ENCODE data around the gene MCOLN3.

The MCOLN3 gene

GRCh38 chr1:85048296-85049064 lies at the start of gene MCOLN3 (continued):
- TF ChIP-seq ZNF664 (tag by site-specific recombination; IDR thresholded peaks at IDR 0.05): no peak
- TF ChIP-seq ZNF585B (tag by site-specific recombination; IDR thresholded peaks at IDR 0.05): no peak
- TF ChIP-seq ZNF513 (tag by site-specific recombination; IDR thresholded peaks at IDR 0.05): no peak
- TF ChIP-seq MYNN (tag by site-specific recombination; IDR thresholded peaks at IDR 0.05; ENCODE audit: borderline replicate concordance): no peak
- TF ChIP-seq ZNF366 (tag by site-specific recombination; conservative IDR thresholded peaks at IDR 0.05): peak; percentile 70
- TF ChIP-seq ZSCAN23 (tag by site-specific recombination; IDR thresholded peaks at IDR 0.05): no peak
- TF ChIP-seq KLF8 (tag by site-specific recombination; IDR thresholded peaks at IDR 0.05): peak; percentile 96
- TF ChIP-seq ZNF24 (tag by site-specific recombination; IDR thresholded peaks at IDR 0.05): peak; percentile 68; the same call in 1 of the 2 replicates
- TF ChIP-seq BCL11A (tag by site-specific recombination; IDR thresholded peaks at IDR 0.05; ENCODE audit: low read depth): peak; percentile 50; the same call in 1 of the 2 replicates
- no peak for TF ChIP-seq ZNF747 (tag by site-specific recombination; IDR thresholded peaks at IDR 0.05)
- TF ChIP-seq ZNF133 (tag by site-specific recombination; IDR thresholded peaks at IDR 0.05): no peak
- no peak for TF ChIP-seq ZNF704 (tag by site-specific recombination; IDR thresholded peaks at IDR 0.05)
- TF ChIP-seq ZBTB20 (tag by site-specific recombination; IDR thresholded peaks at IDR 0.05): peak; percentile 84
- TF ChIP-seq HOXD13 (CRISPR knock-in tag; IDR thresholded peaks at IDR 0.05; ENCODE audit: borderline replicate concordance): no peak
- TF ChIP-seq ZNF768 (tag by site-specific recombination; IDR thresholded peaks at IDR 0.05): no peak
- TF ChIP-seq PBX3 (CRISPR knock-in tag; IDR thresholded peaks at IDR 0.05): no peak
- no peak for TF ChIP-seq ZNF521 (tag by site-specific recombination; IDR thresholded peaks at IDR 0.05)
- TF ChIP-seq ZNF488 (tag by site-specific recombination; IDR thresholded peaks at IDR 0.05): no peak
- no peak for TF ChIP-seq ZNF623 (tag by site-specific recombination; IDR thresholded peaks at IDR 0.05)
- no peak for TF ChIP-seq ZNF214 (tag by site-specific recombination; IDR thresholded peaks at IDR 0.05; ENCODE audit: borderline replicate concordance)
- TF ChIP-seq ZNF670 (tag by site-specific recombination; IDR thresholded peaks at IDR 0.05; ENCODE audit: low read depth): no peak
- peak; percentile 51 for TF ChIP-seq FEZF1 (tag by site-specific recombination; IDR thresholded peaks at IDR 0.05)
- peak; percentile 79; the same call in 1 of the 2 replicates for TF ChIP-seq ZNF792 (tag by site-specific recombination; IDR thresholded peaks at IDR 0.05)
- no peak for TF ChIP-seq ZNF221 (tag by site-specific recombination; IDR thresholded peaks at IDR 0.05; ENCODE audit: borderline replicate concordance)
- peak; percentile 26; the same call in 1 of the 2 replicates for TF ChIP-seq ZNF660 (tag by site-specific recombination; IDR thresholded peaks at IDR 0.05)
- peak; percentile 28; the same call in 1 of the 2 replicates for TF ChIP-seq YY1 (tag by site-specific recombination; IDR thresholded peaks at IDR 0.05)
- peak; percentile 82 for TF ChIP-seq ZNF561 (tag by site-specific recombination; IDR thresholded peaks at IDR 0.05; ENCODE audit: borderline replicate concordance)
- no peak for TF ChIP-seq ZNF791 (tag by site-specific recombination; IDR thresholded peaks at IDR 0.05)
- no peak for TF ChIP-seq ZNF555 (tag by site-specific recombination; conservative IDR thresholded peaks at IDR 0.05)
- peak; percentile 79 for TF ChIP-seq ZNF423 (tag by site-specific recombination; IDR thresholded peaks at IDR 0.05)
- no peak for TF ChIP-seq ZNF112 (tag by site-specific recombination; IDR thresholded peaks at IDR 0.05)
- TF ChIP-seq ZNF292 (tag by site-specific recombination; IDR thresholded peaks at IDR 0.05; ENCODE audit: borderline replicate concordance, low read depth): no peak
- TF ChIP-seq ZNF510 (tag by site-specific recombination; IDR thresholded peaks at IDR 0.05; ENCODE audit: insufficient replicate concordance): no peak
- TF ChIP-seq ZNF624 (tag by site-specific recombination; IDR thresholded peaks at IDR 0.05): no peak
- no peak; the same call in 1 of the 2 replicates for TF ChIP-seq ZNF18 (tag by site-specific recombination; IDR thresholded peaks at IDR 0.05)
- no peak for TF ChIP-seq ZNF621 (tag by site-specific recombination; IDR thresholded peaks at IDR 0.05)
